Stimulated activated CD8-positive, alpha-beta memory T cell treated with anti-CD3 and anti-CD28 coated beads, Interleukin-12 subunit alpha, Interleukin-12 subunit beta, amount 100 ng/mL, for 24 hours (primary cell): ENCODE results near the gene POLG2.

Source experiments
- DNase-seq: peaks from one replicate; pipeline ENCODE4 v3.0.0-alpha.2; 2020; ENCODE audit errors: extremely low read depth

The POLG2 gene

GRCh38 chr17:64496786-64497564 lies at the start of gene POLG2:
Gene POLG2 (minus strand): TSS chr17:64497054. CDS start chr17:64496968, 86 bp downstream.
- DNase-seq: peak; percentile 95

- no peak for DNase-seq
Measured at GRCh38 chr17:64544742-64545141, 47.9 kb upstream of the POLG2 start.

- DNase-seq: no peak
Measured at GRCh38 chr17:64540118-64540776, 43.4 kb upstream of the POLG2 start.

GRCh38 chr17:64538508-64539130 lies 41.8 kb upstream of the POLG2 start:
- no peak for DNase-seq

GRCh38 chr17:64537488-64537887 lies 40.6 kb upstream of the POLG2 start:
- DNase-seq: no peak

GRCh38 chr17:64536913-64537312 lies 40.1 kb upstream of the POLG2 start:
- no peak for DNase-seq

- DNase-seq: no peak
Measured at GRCh38 chr17:64535357-64535756, 38.5 kb upstream of the POLG2 start.

GRCh38 chr17:64534187-64534586 lies 37.3 kb upstream of the POLG2 start:
- no peak for DNase-seq

GRCh38 chr17:64533784-64534183 lies 36.9 kb upstream of the POLG2 start:
- no peak for DNase-seq

GRCh38 chr17:64532409-64532808 lies 35.6 kb upstream of the POLG2 start:
- DNase-seq: no peak

GRCh38 chr17:64531955-64532371 lies 35.1 kb upstream of the POLG2 start:
- DNase-seq: no peak

GRCh38 chr17:64529221-64529620 lies 32.4 kb upstream of the POLG2 start:
- DNase-seq: no peak

GRCh38 chr17:64527914-64528313 lies 31.1 kb upstream of the POLG2 start:
- no peak for DNase-seq

GRCh38 chr17:64520359-64520758 lies 23.5 kb upstream of the POLG2 start:
- DNase-seq: no peak

GRCh38 chr17:64519601-64520000 lies 22.7 kb upstream of the POLG2 start:
- DNase-seq: no peak

GRCh38 chr17:64515829-64516228 lies 19.0 kb upstream of the POLG2 start:
- DNase-seq: no peak

- DNase-seq: no peak
Measured at GRCh38 chr17:64515419-64515818, 18.6 kb upstream of the POLG2 start.

GRCh38 chr17:64509179-64509578 lies 12.3 kb upstream of the POLG2 start:
- DNase-seq: no peak

GRCh38 chr17:64508683-64509082 lies 11.8 kb upstream of the POLG2 start:
- DNase-seq: no peak

- no peak for DNase-seq
Measured at GRCh38 chr17:64507413-64507782, 10.5 kb upstream of the POLG2 start.

- DNase-seq: peak; percentile 91
Measured at GRCh38 chr17:64506576-64507412, 9.9 kb upstream of the POLG2 start, which contains the start of gene CEP95. Gene CEP95 (plus strand): TSS chr17:64506977. CDS start chr17:64507098, 121 bp downstream.

GRCh38 chr17:64506201-64506575 lies 9.3 kb upstream of the POLG2 start, which contains the start of gene DDX5:
Gene DDX5 (minus strand): TSS chr17:64506289. CDS start chr17:64506119, 170 bp downstream.
- peak; percentile 93 for DNase-seq
